IMR-90 (cell line): Measurements from ENCODE around the gene HS6ST3. TPM values are rescaled to one million over a fixed set of nuclear protein-coding genes. Genes with fewer than 3 reads are reported as not detected.

ENCODE experiments used
- ATAC-seq: fragments of 200-7000 bp; cut with Tn5 transposase; 2 replicates; pipeline ENCODE4 v1.9.1; 2020; ENCODE audit warnings: low read depth, mild to moderate bottlenecking, moderate library complexity
- BruUV-seq: library from RNA; stranded (reverse); fragments of 400-500 nt; replicated peaks from 2 replicates; lab custom pipeline; 2021; lab: Mats Ljungman, UMichigan
- CTCF ChIA-PET: fragments of 300-600 bp; formaldehyde crosslinking; extraction: SDS; loops from one replicate; lab custom pipeline; 2021; ENCODE audit warnings: antibody characterized with exemption; lab: Yijun Ruan, JAX
- POLR2A ChIA-PET: fragments of 300-600 bp; sonication (Branson Sonifier 250); formaldehyde crosslinking; loops from one replicate; lab custom pipeline; 2022; ENCODE audit warnings: antibody characterized with exemption; ENCODE audit not compliant: unreplicated experiment; lab: Charles Lee
- DNase-seq: peaks from one replicate; pipeline ENCODE4 v3.0.0; 2013
- H2AFZ ChIP-seq: replicated peaks from 2 replicates; pipeline ENCODE3; 2013; ENCODE audit warnings: low read length, mild to moderate bottlenecking; ENCODE audit not compliant: poor library complexity
- H2AK5ac ChIP-seq: 2 replicates; pipeline ENCODE4 v1.6.1; 2013; ENCODE audit warnings: low read depth, low read length, inconsistent platforms
- H2AK9ac ChIP-seq: replicated peaks from 2 replicates; pipeline ENCODE3; 2013; ENCODE audit warnings: mild to moderate bottlenecking, low read depth, low read length, moderate library complexity; ENCODE audit not compliant: poor library complexity
- H2BK120ac ChIP-seq: 2 replicates; pipeline ENCODE4 v1.6.1; 2013; ENCODE audit warnings: low read depth, low read length, inconsistent platforms
- H2BK15ac ChIP-seq: 3 replicates; pipeline ENCODE4 v1.6.1; 2013; ENCODE audit warnings: low read depth, low read length, inconsistent platforms
- H2BK20ac ChIP-seq: 2 replicates; pipeline ENCODE4 v1.6.1; 2013; ENCODE audit warnings: low read depth, mild to moderate bottlenecking, inconsistent platforms, low read length, moderate library complexity
- H2BK5ac ChIP-seq: 2 replicates; pipeline ENCODE4 v1.6.1; 2013; ENCODE audit warnings: mild to moderate bottlenecking, low read depth, low read length, inconsistent platforms; ENCODE audit not compliant: poor library complexity, severe bottlenecking
- H3K14ac ChIP-seq: replicated peaks from 2 replicates; pipeline ENCODE4 v1.6.1; 2013; ENCODE audit warnings: low read depth, low read length, inconsistent platforms
- H3K18ac ChIP-seq: 2 replicates; pipeline ENCODE4 v1.6.1; 2013; ENCODE audit warnings: low read depth, low read length, control low read depth
- H3K23ac ChIP-seq: 2 replicates; pipeline ENCODE4 v1.6.1; 2013; ENCODE audit warnings: low read depth, low read length, inconsistent platforms
- H3K27ac ChIP-seq: 2 replicates; pipeline ENCODE4 v1.5.1; 2013; ENCODE audit warnings: mild to moderate bottlenecking, control low read depth, low read length; ENCODE audit not compliant: insufficient read depth
- H3K27me3 ChIP-seq: 2 replicates; pipeline ENCODE4 v1.6.1; 2013; ENCODE audit warnings: low read length; ENCODE audit not compliant: control insufficient read depth, insufficient read depth
- H3K36me3 ChIP-seq: 2 replicates; pipeline ENCODE4 v1.6.1; 2013; ENCODE audit warnings: low read length, mixed read lengths; ENCODE audit not compliant: control insufficient read depth, insufficient read depth
- H3K4ac ChIP-seq: 2 replicates; pipeline ENCODE4 v1.6.1; 2013; ENCODE audit warnings: low read depth, low read length, inconsistent platforms
- H3K4me1 ChIP-seq: 2 replicates; pipeline ENCODE4 v1.6.1; 2013; ENCODE audit warnings: low read length, mixed read lengths; ENCODE audit not compliant: control insufficient read depth, insufficient read depth
- H3K4me2 ChIP-seq: 2 replicates; pipeline ENCODE4 v1.6.1; 2013; ENCODE audit warnings: low read depth, mild to moderate bottlenecking, control low read depth, low read length, moderate library complexity
- H3K4me3 ChIP-seq: 2 replicates; pipeline ENCODE4 v1.5.1; 2013; ENCODE audit warnings: low read depth, mild to moderate bottlenecking, control low read depth, low read length, moderate library complexity; ENCODE audit not compliant: insufficient read depth
- H3K56ac ChIP-seq: 2 replicates; pipeline ENCODE4 v1.6.1; 2013; ENCODE audit warnings: low read length, inconsistent platforms; ENCODE audit not compliant: insufficient read depth; ENCODE audit errors: extremely low read depth
- H3K79me1 ChIP-seq, 2 experiments: 2 replicates each; pipeline ENCODE4 v1.6.1; 2013; ENCODE audit warnings: low read length in 2 of 2, inconsistent platforms in 1 of 2, low read depth in 1 of 2
- H3K9ac ChIP-seq: 2 replicates; pipeline ENCODE4 v1.6.1; 2013; ENCODE audit warnings: low read depth, low read length, control low read depth
- H3K9me1 ChIP-seq: 2 replicates; pipeline ENCODE4 v1.6.1; 2013; ENCODE audit warnings: low read length, inconsistent platforms; ENCODE audit not compliant: insufficient read depth
- H3K9me3 ChIP-seq: 2 replicates; pipeline ENCODE4 v1.6.1; 2013; ENCODE audit warnings: low read length; ENCODE audit not compliant: control insufficient read depth, insufficient read depth
- H4K20me1 ChIP-seq: 2 replicates; pipeline ENCODE4 v1.6.1; 2013; ENCODE audit warnings: low read length, inconsistent platforms; ENCODE audit not compliant: insufficient read depth
- H4K5ac ChIP-seq: 2 replicates; pipeline ENCODE4 v1.6.1; 2013; ENCODE audit warnings: mild to moderate bottlenecking, low read depth, low read length, control low read depth
- H4K8ac ChIP-seq, 2 experiments: 2 replicates each; pipeline ENCODE4 v1.6.1; 2013; ENCODE audit warnings: low read depth in 2 of 2, low read length in 2 of 2, control low read depth in 1 of 2, inconsistent platforms in 1 of 2
- H4K91ac ChIP-seq: 2 replicates; pipeline ENCODE4 v1.6.1; 2013; ENCODE audit warnings: low read depth, low read length, inconsistent platforms; ENCODE audit not compliant: insufficient read depth
- BHLHE40 ChIP-seq: fragments of 150-350 bp; IDR thresholded peaks from 2 replicates; pipeline ENCODE4 v1.6.1; 2016; ENCODE audit warnings: mild to moderate bottlenecking, low read depth, low read length
- CHD1 ChIP-seq: IDR thresholded peaks from 2 replicates; pipeline ENCODE4 v1.6.1; 2012; ENCODE audit warnings: low read depth, low read length, improper control_type of control experiment
- CTCF ChIP-seq: conservative IDR thresholded peaks from 2 replicates; pipeline ENCODE4 v1.5.1; 2012; ENCODE audit warnings: mild to moderate bottlenecking, low read depth, low read length, improper control_type of control experiment
- ELK1 ChIP-seq: fragments of 150-350 bp; IDR thresholded peaks from 2 replicates; pipeline ENCODE4 v1.6.1; 2016; ENCODE audit warnings: low read depth, mild to moderate bottlenecking, low read length, moderate library complexity, borderline replicate concordance
- FOS ChIP-seq: fragments of 150-350 bp; IDR thresholded peaks from 2 replicates; pipeline ENCODE4 v1.6.1; 2016; ENCODE audit warnings: low read depth, low read length
- MAFK ChIP-seq: IDR thresholded peaks from 2 replicates; pipeline ENCODE4 v1.6.1; 2012; ENCODE audit warnings: low read depth, low read length, improper control_type of control experiment
- POLR2A ChIP-seq: IDR thresholded peaks from 2 replicates; pipeline ENCODE4 v1.6.1; 2012; ENCODE audit warnings: mild to moderate bottlenecking, low read depth, low read length
- RFX5 ChIP-seq: IDR thresholded peaks from 2 replicates; pipeline ENCODE4 v1.8.0; 2012; ENCODE audit warnings: low read depth, mild to moderate bottlenecking, low read length, moderate library complexity
- SMC3 ChIP-seq: fragments of 150-350 bp; IDR thresholded peaks from 2 replicates; pipeline ENCODE4 v1.6.1; 2016; ENCODE audit warnings: low read depth, mild to moderate bottlenecking, antibody characterized with exemption, low read length, moderate library complexity
- USF2 ChIP-seq: fragments of 150-350 bp; IDR thresholded peaks from 2 replicates; pipeline ENCODE4 v1.6.1; 2017; ENCODE audit warnings: mild to moderate bottlenecking, antibody characterized with exemption, low read length, low read depth
- WGBS, 2 experiments: methylation state at CpG; one replicate each; pipeline versions ENCODE4 v1.1.5 to v1.1.7; 2013; ENCODE audit warnings: missing lambda C conversion rate in 2 of 2; ENCODE audit not compliant: insufficient read length in 1 of 2; ENCODE audit errors: extremely low coverage in 2 of 2; 5-methylcytosine and 5-hydroxymethylcytosine counted together
- dilution Hi-C: fragments of 300-500 bp; cut with HindIII; formaldehyde crosslinking; loops from one replicate; pipeline ENCODE4 v1.14.3; 2018; ENCODE audit warnings: low sequenced_read_pairs; ENCODE audit not compliant: unreplicated experiment
- in situ Hi-C: fragments of 300-500 bp; cut with MboI; formaldehyde crosslinking; loops from 3 replicates; pipeline ENCODE4 v1.14.3; 2019; ENCODE audit warnings: low sequenced_read_pairs, inconsistent platforms, mixed read lengths
- intact Hi-C: fragments of 100-400 bp; cut with micrococcal nuclease; formaldehyde crosslinking; loops from 2 replicates; pipeline ENCODE4 v1.10.0; 2022
- polyA plus RNA-seq, 3 experiments: library from polyadenylated mRNA; depleted of rRNA; stranded (reverse); fragments of >200 nt; gene quantifications; 2 replicates each; pipeline ENCODE4 v1.2.3, GENCODE V29; 2012; ENCODE audit warnings: low replicate concordance in 1 of 3
- total RNA-seq: library from RNA; depleted of rRNA; stranded (reverse); fragments of >200 nt; gene quantifications from 2 replicates; pipeline ENCODE4 v1.2.3, GENCODE V29; 2012

The HS6ST3 gene
- total and polyA plus RNA-seq, 2 of the 4 experiments (the other 2 are of a cell fraction): not detected

- TF ChIP-seq USF2: no peak
- no peak for TF ChIP-seq RFX5
- TF ChIP-seq SMC3: no peak
- TF ChIP-seq BHLHE40: no peak
- TF ChIP-seq CTCF: no peak
- no peak for TF ChIP-seq CHD1
- TF ChIP-seq MAFK: no peak
- no peak for TF ChIP-seq ELK1
- TF ChIP-seq POLR2A: no peak
- TF ChIP-seq FOS: no peak
- Histone ChIP-seq H3K23ac (no peak overlapping the region), H3K4me1 (no peaks in the 10 kb centered on the region), H2AFZ (no peak overlapping the region), H4K20me1 (no peaks in the 10 kb centered on the region), H3K4me3 (no peak overlapping the region), H3K9me3 (no peaks in the 10 kb centered on the region), H3K18ac (no peak overlapping the region), H2BK5ac (no peak overlapping the region), H3K14ac (no peak overlapping the region), H2BK15ac (no peak overlapping the region), H2AK5ac (no peak overlapping the region), H3K27ac (no peak overlapping the region), H3K4me2 (peak overlapping the region; percentile 39; the same call in 1 of the 2 replicates), H3K9me1 (no peaks in the 10 kb centered on the region), H3K56ac (no peak overlapping the region), H4K5ac (no peak overlapping the region), H3K4ac (no peak overlapping the region), H3K79me1 (no peaks in the 10 kb centered on the region), H2AK9ac (no peak overlapping the region), H3K9ac (no peak overlapping the region), H3K27me3 (peaks cover 44% of the 10 kb centered on the region), H2BK120ac (no peak overlapping the region), H4K91ac (no peak overlapping the region), H3K36me3 (no peaks in the 10 kb centered on the region), H2BK20ac (no peak overlapping the region), H4K8ac (no peak overlapping the region)
- ATAC-seq (no peak), DNase-seq (no peak)
- intact Hi-C loops (no loop called here), in situ Hi-C loops (no loop called here), dilution Hi-C loops (no loop called here)
- ChIA-PET POLR2A (no interaction called here), CTCF (no interaction called here)
- no TSS peak for BruUV-seq
- 5% methylated on average over 17 of the region's 57 CpGs; no CpG with 5 or more reads in 1 of the 2 experiments for WGBS, 2 experiments
Observed at GRCh38 chr13:96091164-96092117, 1.5 kb downstream of the HS6ST3 start.
